GM21447 (cell line): Measurements from ENCODE around the gene DDB1.

Experiments
- ATAC-seq: cut with Tn5 transposase; IDR thresholded peaks from one replicate; pipeline ENCODE4 v1.9.1; 2021; ENCODE audit not compliant: unreplicated experiment

Gene DDB1

DNA sequence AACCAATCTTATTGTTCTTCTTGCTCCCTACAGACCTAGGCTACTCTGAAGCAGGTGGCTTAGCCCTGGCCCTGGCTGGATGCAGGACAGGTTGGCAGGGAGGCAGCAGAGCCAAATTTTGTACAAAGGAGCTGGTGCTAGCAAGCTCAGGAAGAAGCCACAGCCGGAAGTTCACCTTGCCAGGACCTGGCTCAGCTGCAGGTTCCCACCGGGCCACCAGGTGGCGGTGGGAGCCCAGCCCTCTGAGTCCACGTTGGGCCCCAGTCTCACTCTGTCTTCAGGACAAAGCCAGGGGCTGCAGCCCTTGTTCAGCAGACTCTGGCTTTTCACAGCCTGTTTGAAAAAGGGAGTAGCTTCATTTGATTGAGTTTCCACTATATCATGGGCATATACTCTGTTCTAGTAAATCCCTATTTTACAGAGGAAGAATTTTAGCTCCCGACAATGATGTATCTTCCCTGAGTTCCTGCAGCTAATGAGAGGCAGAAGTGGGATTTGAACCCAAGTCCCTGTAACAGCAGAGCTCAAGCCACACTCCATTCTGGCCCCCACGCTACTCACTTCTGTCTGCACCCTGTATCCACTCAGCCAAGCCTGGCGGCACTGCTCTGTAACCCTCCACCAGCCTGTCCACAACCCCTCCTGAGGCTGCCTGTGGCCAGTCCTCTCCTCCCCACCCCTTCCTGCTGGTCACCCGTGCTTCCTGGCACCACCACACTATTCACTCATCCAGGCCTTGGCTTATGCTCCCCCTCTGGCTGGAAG lies 3.4 kb upstream of the DDB1 start:
- ATAC-seq = peak; percentile 43

GRCh38 chr11:61335355-61335710 lies 2.4 kb upstream of the DDB1 start:
- no peak for ATAC-seq

- no peak for ATAC-seq
These were observed 1.8 kb upstream of the DDB1 start for GRCh38 chr11:61334434-61335354.

- peak; percentile 5 for ATAC-seq
These were observed 887 bp upstream of the DDB1 start for GRCh38 chr11:61333550-61334433.

DNA sequence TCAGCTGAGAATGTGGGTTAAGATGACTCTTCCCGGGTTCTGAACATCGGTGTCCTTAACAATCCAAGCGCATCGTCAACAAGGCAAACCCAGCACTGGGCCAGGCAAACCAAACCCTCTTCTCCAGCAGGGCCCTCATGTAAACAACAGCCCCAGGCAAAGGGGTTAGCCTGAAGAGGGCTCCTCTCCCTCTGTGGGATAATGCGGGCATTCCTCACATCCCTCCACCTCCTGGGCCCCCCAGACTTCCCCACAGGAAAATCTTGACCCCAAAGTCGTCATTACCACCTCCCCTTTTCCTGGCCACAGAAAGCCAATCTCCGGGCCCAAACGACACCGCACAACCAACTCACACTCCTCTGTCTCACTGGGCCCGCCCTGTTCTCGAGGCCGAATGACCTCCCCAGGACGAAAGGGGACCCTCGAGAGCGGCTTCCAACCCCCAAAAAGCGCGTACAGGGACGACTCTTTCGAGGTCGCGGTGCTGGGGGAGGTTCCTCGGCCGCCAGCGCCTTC lies 566 bp downstream of the DDB1 start:
- ATAC-seq = no peak

DNA sequence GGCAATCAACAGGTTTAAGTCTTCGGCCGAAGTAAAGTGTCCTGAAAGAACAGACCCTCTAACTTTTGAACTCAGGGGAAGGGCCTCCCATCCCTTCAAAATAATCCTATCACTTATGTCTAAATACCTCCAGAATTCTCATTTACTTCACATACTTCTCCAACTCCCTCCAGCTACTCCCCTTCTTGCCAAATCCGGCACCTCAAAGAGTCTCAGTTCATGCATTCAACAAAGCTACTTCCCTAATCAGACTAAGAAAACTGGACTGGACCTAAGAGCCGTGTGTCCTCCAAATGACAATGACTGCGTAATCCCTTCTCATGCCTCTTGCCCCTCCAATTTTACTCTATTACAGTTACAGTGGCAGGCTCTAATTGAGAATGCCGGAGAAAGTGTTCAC lies 1.3 kb downstream of the DDB1 start:
- ATAC-seq = no peak

DNA sequence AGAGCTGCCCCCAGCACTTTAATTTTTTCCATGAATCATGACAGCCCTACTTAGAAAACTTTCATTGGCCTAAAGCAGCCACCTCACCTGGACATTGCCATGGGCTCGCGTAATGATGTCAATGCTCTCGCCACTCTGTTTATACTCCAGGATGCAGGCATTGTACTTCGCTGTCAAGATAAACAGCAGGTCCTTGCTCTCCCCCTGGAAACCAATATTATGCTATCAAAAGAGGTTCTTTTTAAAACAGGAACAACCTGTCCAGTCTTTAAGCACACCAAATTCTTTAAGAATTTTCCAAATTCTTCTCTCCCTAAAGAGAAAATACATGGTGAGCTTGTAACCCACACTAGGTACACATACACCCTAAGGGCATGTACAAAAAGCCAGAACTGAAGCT lies 3.0 kb downstream of the DDB1 start:
- ATAC-seq = no peak

DNA sequence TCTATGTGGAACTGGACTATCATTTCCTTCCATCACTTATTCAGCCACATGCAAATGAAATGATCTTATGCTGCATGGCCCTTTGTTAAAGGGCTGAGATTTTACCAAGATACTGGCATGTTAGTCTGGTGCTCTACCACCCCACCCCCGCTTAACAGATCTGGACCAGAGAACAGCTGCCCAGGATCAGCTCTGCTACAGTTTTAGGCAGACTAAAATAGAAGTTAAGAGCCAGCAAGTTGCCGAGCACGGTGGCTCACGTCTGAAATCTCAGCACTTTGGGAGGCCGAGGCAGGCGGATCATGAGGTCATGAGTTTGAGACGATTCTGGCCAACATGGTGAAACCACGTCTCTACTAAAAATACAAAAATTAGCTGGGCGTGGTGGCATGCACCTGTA lies 4.6 kb downstream of the DDB1 start:
- ATAC-seq = no peak

DNA sequence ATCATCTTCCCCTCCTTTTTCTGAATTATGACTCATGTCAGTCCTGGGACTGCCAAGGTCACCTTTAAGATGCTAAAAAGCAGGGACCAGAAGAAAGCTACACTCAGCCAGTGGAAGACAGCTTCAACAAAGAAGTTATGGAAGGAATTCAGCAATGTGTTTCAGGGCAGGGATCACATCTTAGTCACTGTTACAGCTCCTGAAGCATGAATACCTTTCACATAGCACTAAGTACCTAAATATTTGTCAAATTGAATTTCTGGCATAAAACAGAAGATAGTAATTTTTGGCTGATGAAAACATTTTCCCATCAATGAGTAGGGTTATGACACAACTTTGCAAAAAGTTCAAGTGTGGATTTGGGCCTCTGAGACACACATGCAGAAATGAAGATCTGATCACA lies 5.2 kb downstream of the DDB1 start:
- ATAC-seq = no peak

- no peak for ATAC-seq
These were observed 7.1 kb downstream of the DDB1 start for GRCh38 chr11:61325649-61326414.

DNA sequence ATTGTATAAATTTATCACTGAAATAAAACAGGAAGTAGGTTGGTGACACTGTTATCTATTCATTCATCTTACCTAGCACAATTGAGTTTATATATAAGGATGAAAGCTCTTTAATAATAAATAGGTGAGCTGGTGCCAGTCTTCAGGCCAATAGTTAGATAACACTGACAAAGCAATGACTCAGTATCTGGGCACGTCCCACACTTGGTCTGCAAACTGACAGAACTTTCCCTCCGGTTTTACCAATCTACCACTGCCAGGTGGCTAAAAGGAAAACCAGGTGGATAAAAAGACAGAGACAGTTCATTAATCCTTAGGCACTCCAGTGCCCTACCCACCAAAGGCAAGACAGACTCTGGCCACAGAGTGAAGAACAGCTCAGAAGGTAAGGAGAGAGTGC lies 17.6 kb downstream of the DDB1 start:
- ATAC-seq = no peak

- no peak for ATAC-seq
These were observed 22.2 kb downstream of the DDB1 start for GRCh38 chr11:61310749-61311148.

GRCh38 chr11:61309739-61310138 lies 23.2 kb downstream of the DDB1 start:
- ATAC-seq = no peak

- ATAC-seq = no peak
These were observed 23.8 kb downstream of the DDB1 start for GRCh38 chr11:61309141-61309540.

GRCh38 chr11:61307354-61307753 lies 25.6 kb downstream of the DDB1 start:
- no peak for ATAC-seq

- ATAC-seq = no peak
These were observed 26.7 kb downstream of the DDB1 start for GRCh38 chr11:61306221-61306620.

GRCh38 chr11:61305417-61305816 lies 27.5 kb downstream of the DDB1 start:
- ATAC-seq = no peak

- no peak for ATAC-seq
These were observed 29.2 kb downstream of the DDB1 start for GRCh38 chr11:61303725-61304124.

- no peak for ATAC-seq
These were observed 30.4 kb downstream of the DDB1 start for GRCh38 chr11:61302550-61302949.

- no peak for ATAC-seq
These were observed 34.2 kb downstream of the DDB1 start for GRCh38 chr11:61298663-61299244.
